Hepatocyte (in vitro differentiated cells): Measurements from ENCODE around the gene D2HGDH.
"Not testable (repeated sequence)": the region's sequence is repeated elsewhere in the genome, so short reads cannot be mapped to it uniquely, and the experiment has no call there.

Experiments
- CTCF ChIP-seq: fragments of 200-600 bp; sonication (generic); IDR thresholded peaks from 2 replicates; pipeline ENCODE4 v1.5.1; 2016; ENCODE audit warnings: antibody characterized with exemption, mild to moderate bottlenecking; ENCODE audit not compliant: poor library complexity
- EZH2 ChIP-seq: fragments of 200-600 bp; sonication (generic); IDR thresholded peaks from 2 replicates; pipeline ENCODE4 v1.6.1; 2016; ENCODE audit warnings: antibody characterized with exemption, mild to moderate bottlenecking, borderline replicate concordance
- EZH2phosphoT487 ChIP-seq: fragments of 200-600 bp; sonication (generic); IDR thresholded peaks from one replicate; pipeline ENCODE4 v1.6.1; 2018; ENCODE audit warnings: antibody characterized with exemption, mild to moderate bottlenecking, low read depth, moderate library complexity; ENCODE audit not compliant: unreplicated experiment, severe bottlenecking

- not testable (repeated sequence) for TF ChIP-seq EZH2, CTCF, EZH2phosphoT487
Observed at GRCh38 chr2:241791385-241791784, 57.0 kb downstream of the D2HGDH start.
